H1 (cell line): ENCODE measurements around the gene CTCF. TPM values are rescaled to one million over a fixed set of nuclear protein-coding genes. Genes with fewer than 3 reads are reported as not detected.

ENCODE experiments used
- CTCF ChIA-PET: fragments of 300-600 bp; sonication (Branson Sonifier 250); formaldehyde crosslinking; loops from one replicate; lab custom pipeline; 2021; ENCODE audit not compliant: partially characterized antibody; lab: Charles Lee
- POLR2A ChIA-PET: fragments of 300-600 bp; sonication (Branson Sonifier 250); formaldehyde crosslinking; loops from one replicate; lab custom pipeline; 2021; ENCODE audit warnings: inconsistent platforms; ENCODE audit not compliant: partially characterized antibody; lab: Charles Lee
- DNase-seq, 2 experiments: peaks; one replicate each; pipeline versions ENCODE4 v3.0.0 to v3.0.0-alpha.2; 2010 to 2022; ENCODE audit warnings: low spot score in 2 of 2, low read depth in 1 of 2, mixed read lengths in 1 of 2
- FAIRE-seq: peaks from 2 replicates; lab custom pipeline; 2011; peaks lifted over from hg19 to GRCh38; lab: Jason Lieb, UNC
- H2AFZ ChIP-seq: 2 replicates; pipeline ENCODE4 v1.8.1; 2012; ENCODE audit warnings: low read length, inconsistent platforms
- H2AK5ac ChIP-seq: 2 replicates; pipeline ENCODE4 v1.6.1; 2013; ENCODE audit warnings: low read depth, low read length
- H2BK120ac ChIP-seq: replicated peaks from 2 replicates; pipeline ENCODE3; 2013; ENCODE audit warnings: low read depth, low read length, inconsistent platforms
- H2BK12ac ChIP-seq: 2 replicates; pipeline ENCODE4 v1.6.1; 2013; ENCODE audit warnings: low read depth, low read length
- H2BK15ac ChIP-seq: 2 replicates; pipeline ENCODE4 v1.6.1; 2013; ENCODE audit warnings: low read length
- H2BK20ac ChIP-seq: 2 replicates; pipeline ENCODE4 v1.6.1; 2013; ENCODE audit warnings: low read length
- H2BK5ac ChIP-seq: 2 replicates; pipeline ENCODE4 v1.6.1; 2013; ENCODE audit warnings: low read depth, low read length
- H3K14ac ChIP-seq: 2 replicates; pipeline ENCODE4 v1.6.1; 2013; ENCODE audit warnings: inconsistent platforms; ENCODE audit not compliant: insufficient read length
- H3K18ac ChIP-seq: 2 replicates; pipeline ENCODE4 v1.6.1; 2013; ENCODE audit warnings: low read length; ENCODE audit errors: extremely low read depth
- H3K23ac ChIP-seq: 2 replicates; pipeline ENCODE4 v1.6.1; 2013; ENCODE audit warnings: inconsistent platforms; ENCODE audit not compliant: insufficient read length
- H3K23me2 ChIP-seq: 2 replicates; pipeline ENCODE4 v1.6.1; 2013; ENCODE audit warnings: low read depth, low read length
- H3K27ac ChIP-seq: 2 replicates; pipeline ENCODE4 v1.6.1; 2011; ENCODE audit warnings: low read depth, low read length, inconsistent platforms
- H3K27me3 ChIP-seq, 4 experiments: replicated peaks in 1 of 4; 1 replicate in 1 of 4; 2 replicates in 3 of 4; pipeline versions ENCODE4 v1.6.1 to v1.8.1; 2011 to 2013; ENCODE audit warnings: low read length in 3 of 4, mild to moderate bottlenecking in 3 of 4, inconsistent platforms in 2 of 4, mixed read lengths in 2 of 4, moderate library complexity in 1 of 4; ENCODE audit not compliant: control insufficient read depth in 3 of 4, insufficient read depth in 3 of 4; ENCODE audit errors: extremely low read depth in 1 of 4
- H3K36me3 ChIP-seq, 4 experiments: 2 replicates each; pipeline versions ENCODE4 v1.6.1 to v1.8.1; 2011 to 2013; ENCODE audit warnings: mild to moderate bottlenecking in 4 of 4, low read length in 3 of 4, moderate library complexity in 2 of 4, control low read depth in 1 of 4, inconsistent platforms in 1 of 4; ENCODE audit not compliant: insufficient read depth in 4 of 4, control insufficient read depth in 2 of 4
- H3K4ac ChIP-seq: replicated peaks from 2 replicates; pipeline ENCODE3; 2013; ENCODE audit warnings: low read length, low read depth, mixed read lengths, inconsistent platforms; ENCODE audit not compliant: insufficient read length
- H3K4me1 ChIP-seq, 4 experiments: replicated peaks in 1 of 4; 1 replicate in 1 of 4; 2 replicates in 3 of 4; pipeline versions ENCODE4 v1.6.1 to v1.8.1; 2011 to 2013; ENCODE audit warnings: low read length in 3 of 4, inconsistent platforms in 2 of 4, mixed read lengths in 1 of 4; ENCODE audit not compliant: insufficient read depth in 4 of 4, control insufficient read depth in 3 of 4
- H3K4me2 ChIP-seq, 2 experiments: 2 replicates each; pipeline versions ENCODE4 v1.6.1 to v1.8.1; 2011 to 2013; ENCODE audit warnings: low read depth in 2 of 2, low read length in 2 of 2, control low read depth in 1 of 2, inconsistent platforms in 1 of 2, mild to moderate bottlenecking in 1 of 2; ENCODE audit not compliant: insufficient read depth in 1 of 2
- H3K4me3 ChIP-seq, 4 experiments: fragments of 200-600, 300-600 bp in 1 of 4; sonication (generic), shearing (Covaris generic), sonication (Bioruptor Twin) in 1 of 4; 2 replicates each; pipeline versions ENCODE4 v1.5.1 to v1.8.1; 2011 to 2016; ENCODE audit warnings: low read length in 4 of 4, low read depth in 3 of 4, control low read depth in 2 of 4, inconsistent platforms in 2 of 4, mild to moderate bottlenecking in 2 of 4, mixed read lengths in 1 of 4, moderate library complexity in 1 of 4; ENCODE audit not compliant: insufficient read depth in 2 of 4; ENCODE audit errors: extremely low read depth in 1 of 4
- H3K56ac ChIP-seq: replicated peaks from 2 replicates; pipeline ENCODE3; 2013; ENCODE audit warnings: low read depth, mild to moderate bottlenecking, mixed read lengths, low read length, inconsistent platforms; ENCODE audit not compliant: insufficient read length
- H3K79me1 ChIP-seq: 2 replicates; pipeline ENCODE4 v1.6.1; 2013; ENCODE audit warnings: low read depth, low read length, control low read depth
- H3K79me2 ChIP-seq, 2 experiments: 2 replicates each; pipeline versions ENCODE4 v1.6.1 to v1.8.1; 2012 to 2013; ENCODE audit warnings: low read length in 2 of 2, mild to moderate bottlenecking in 2 of 2, inconsistent platforms in 1 of 2; ENCODE audit not compliant: insufficient read depth in 2 of 2, control insufficient read depth in 1 of 2
- H3K9ac ChIP-seq, 4 experiments: replicated peaks in 1 of 4; 1 replicate in 1 of 4; 2 replicates in 3 of 4; pipeline versions ENCODE4 v1.6.1 to v1.8.1; 2011 to 2013; ENCODE audit warnings: low read depth in 3 of 4, low read length in 3 of 4, control low read depth in 2 of 4, mild to moderate bottlenecking in 2 of 4, moderate library complexity in 2 of 4, inconsistent platforms in 1 of 4; ENCODE audit errors: extremely low read depth in 1 of 4
- H3K9me3 ChIP-seq, 2 experiments: 2 replicates each; pipeline versions ENCODE4 v1.6.1 to v1.8.1; 2012 to 2013; ENCODE audit warnings: mild to moderate bottlenecking in 2 of 2, moderate library complexity in 2 of 2, control low read depth in 1 of 2, inconsistent platforms in 1 of 2, low read depth in 1 of 2, low read length in 1 of 2, mixed read lengths in 1 of 2; ENCODE audit not compliant: insufficient read depth in 2 of 2
- H4K20me1 ChIP-seq, 2 experiments: replicated peaks in 1 of 2; 2 replicates each; pipeline versions ENCODE3 to v1.8.1; 2011 to 2013; ENCODE audit warnings: inconsistent platforms in 2 of 2, low read length in 2 of 2, mild to moderate bottlenecking in 1 of 2; ENCODE audit not compliant: insufficient read depth in 2 of 2, control insufficient read depth in 1 of 2
- H4K5ac ChIP-seq: 2 replicates; pipeline ENCODE4 v1.6.1; 2013; ENCODE audit warnings: low read length, low read depth, mixed read lengths, inconsistent platforms; ENCODE audit not compliant: insufficient read length
- H4K8ac ChIP-seq: 2 replicates; pipeline ENCODE4 v1.8.0; 2013; ENCODE audit warnings: mild to moderate bottlenecking, moderate library complexity, low read length, inconsistent platforms; ENCODE audit not compliant: insufficient read depth; ENCODE audit errors: extremely low read depth
- H4K91ac ChIP-seq: replicated peaks from 2 replicates; pipeline ENCODE3; 2013; ENCODE audit warnings: low read length, mixed read lengths, inconsistent platforms; ENCODE audit not compliant: insufficient read length
- KDM4A ChIP-seq: IDR thresholded peaks from one replicate; pipeline ENCODE4 v1.7.1; 2012; ENCODE audit warnings: low read depth, mild to moderate bottlenecking, moderate library complexity, low read length, inconsistent platforms; ENCODE audit not compliant: severe bottlenecking
- NANOG ChIP-seq: IDR thresholded peaks from 2 replicates; pipeline ENCODE4 v1.6.1; 2011; ENCODE audit warnings: low read length, low read depth, mild to moderate bottlenecking, inconsistent platforms; ENCODE audit not compliant: insufficient read depth, poor library complexity, severe bottlenecking
- TBP ChIP-seq: IDR thresholded peaks from 2 replicates; pipeline ENCODE4 v1.6.1; 2011; ENCODE audit warnings: low read depth, low read length, improper control_type of control experiment
- WGBS, 2 experiments: shearing (Covaris generic) in 1 of 2; methylation state at CpG; one replicate each; pipeline versions ENCODE4 v1.1.6 to v1.1.7; 2013 to 2015; ENCODE audit warnings: low lambda C conversion rate in 2 of 2, mixed read lengths in 2 of 2, inconsistent platforms in 1 of 2, low coverage in 1 of 2, missing lambda C conversion rate in 1 of 2; ENCODE audit not compliant: insufficient replicate concordance in 2 of 2, insufficient coverage in 1 of 2, insufficient read length in 1 of 2; ENCODE audit errors: extremely low coverage in 1 of 2, missing lambda C conversion rate in 1 of 2; 5-methylcytosine and 5-hydroxymethylcytosine counted together
- polyA plus RNA-seq, 7 experiments: library from polyadenylated mRNA; depleted of rRNA in 3 of 7; stranded (reverse) in 5 of 7; unstranded in 2 of 7; fragments of >200 nt in 5 of 7; fragments of 200-250 nt in 2 of 7; gene quantifications; 1 replicate in 5 of 7; 2 replicates in 1 of 7; 4 replicates in 1 of 7; pipeline versions ENCODE4 v1.2.1 to v1.2.3, GENCODE V29; 2011 to 2013; ENCODE audit warnings: missing spikeins in 2 of 7, mixed read lengths in 2 of 7
- total RNA-seq: library from RNA; stranded (reverse); fragmentation: NEBNext Ultra II Directional; extraction: Animal tissue kit (Norgen Biotek cat#: 25700); gene quantifications from 2 replicates; pipeline ENCODE4 v1.2.1, GENCODE V29; 2021

CTCF gene
- total and polyA plus RNA-seq, 2 of the 8 experiments (the other 6 are each of a cell fraction or from before 2014, with no cell fraction given): 32.4 to 66.0 TPM

DNA sequence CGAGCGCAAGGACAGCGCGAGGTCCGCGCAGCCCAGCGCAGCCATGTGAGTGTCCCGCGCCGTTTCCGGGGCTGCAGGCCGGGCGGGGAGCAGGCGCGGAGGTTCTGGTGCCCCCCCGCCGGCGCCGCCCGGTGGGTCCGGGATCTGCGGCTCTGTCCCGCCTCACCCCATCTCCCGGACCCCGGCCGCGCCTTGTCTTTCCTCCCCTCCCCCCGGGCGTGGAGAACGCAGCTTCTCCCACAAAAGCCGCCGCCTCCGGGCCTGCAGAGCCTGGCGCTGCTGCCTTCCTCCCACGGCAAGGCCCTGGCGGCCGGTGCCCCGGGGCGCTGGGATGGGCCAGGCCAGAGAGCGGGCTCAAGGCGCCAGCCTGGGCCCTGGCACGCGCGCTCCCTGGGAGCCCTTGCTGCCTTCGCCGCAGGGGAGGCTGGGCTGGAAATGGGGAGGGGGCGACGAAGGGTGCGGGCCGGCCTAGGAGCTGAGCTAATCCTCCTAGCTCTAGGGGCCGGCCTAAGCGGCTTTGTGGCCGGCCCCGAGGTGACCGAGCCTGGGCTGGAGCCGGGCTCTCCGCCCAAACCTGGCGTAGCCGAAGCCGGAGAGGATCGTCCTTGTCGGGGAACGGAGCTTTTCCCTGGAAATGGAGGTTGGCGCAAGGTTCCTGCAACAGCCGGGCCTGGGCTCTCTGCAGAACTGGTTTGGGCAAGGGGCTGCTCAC lies 33.3 kb upstream of the CTCF start:
- H4K8ac ChIP-seq: peak overlapping the region; percentile 15; the same call in 1 of the 2 replicates
- no peak overlapping the region for H3K9ac ChIP-seq
- H2BK5ac ChIP-seq: no peak overlapping the region
- no peaks in the 10 kb centered on the region for H3K79me2 ChIP-seq
- no peak overlapping the region for H2AK5ac ChIP-seq
- no peaks in the 10 kb centered on the region for H3K36me3 ChIP-seq
- no peaks in the 10 kb centered on the region for H3K79me1 ChIP-seq
- ChIA-PET CTCF (interaction anchor here (0.6 to 4.3 kb wide), 14 partner anchors 8 to 286 kb away, joined by 3 to 63 read pairs (median 4); partner anchors contain the start of genes ACD, ATP6V0D1 and CARMIL2), POLR2A (interaction anchor here (0.7 to 3.0 kb wide), 11 partner anchors 8 to 119 kb away, joined by 3 to 14 read pairs (median 5); partner anchors contain the start of gene CARMIL2)
- peaks cover 0 to 12% (median 8%) of the 10 kb centered on the region in 4 experiments; a peak in 6 of 7 replicates for H3K4me1 ChIP-seq
- H2AFZ ChIP-seq: no peak overlapping the region
- H3K27me3 ChIP-seq: peaks cover 60 to 98% (median 94%) of the 10 kb centered on the region in 4 experiments
- 0 out of 2 replicates have a peak overlapping the region, but pooled peaks have one; percentile 39 for H2BK12ac ChIP-seq
- DNase-seq (peak in 1 of 2 experiments; percentile 71), FAIRE-seq (no peak)
- no peak overlapping the region for H3K23ac ChIP-seq
- H2BK120ac ChIP-seq: no peak overlapping the region
- peaks cover 16% of the 10 kb centered on the region; the same call in 1 of the 2 replicates for H3K23me2 ChIP-seq
- H3K18ac ChIP-seq: peak overlapping the region; percentile 78
- peak overlapping the region; percentile 5; the same call in 1 of the 2 replicates for H2BK20ac ChIP-seq
- TF ChIP-seq TBP (peak; percentile 72), KDM4A (peak; percentile 71), NANOG (no peak)
- H3K14ac ChIP-seq: no peak overlapping the region
- 0 out of 2 replicates have a peak overlapping the region, but pooled peaks have one; percentile 53 for H2BK15ac ChIP-seq
- H3K4me2 ChIP-seq: peak overlapping the region; percentile 85 to 92
- no peak overlapping the region for H3K4ac ChIP-seq
- no peak overlapping the region for H4K91ac ChIP-seq
- H3K4me3 ChIP-seq: peak overlapping the region; percentile 32 to 68 (median 48)
- H4K20me1 ChIP-seq: peaks cover 4 to 19% of the 10 kb centered on the region in 2 experiments
- H3K9me3 ChIP-seq: no peaks in the 10 kb centered on the region
- WGBS, 2 experiments: 6% methylated on average over 35 of the region's 65 CpGs; no CpG with 5 or more reads in 1 of the 2 experiments
- H3K56ac ChIP-seq: no peak overlapping the region
- H3K27ac ChIP-seq: no peak overlapping the region
- H4K5ac ChIP-seq: no peak overlapping the region
